Ishikawa (cell line): ENCODE data around the gene KRTAP4-3.

Experiments
- CEBPB ChIP-seq: IDR thresholded peaks from 2 replicates; pipeline ENCODE4 v1.6.1; 2012
- EGR1 ChIP-seq: IDR thresholded peaks from 2 replicates; pipeline ENCODE4 v1.6.1; 2012
- EP300 ChIP-seq: IDR thresholded peaks from 2 replicates; pipeline ENCODE4 v1.6.1; 2012; ENCODE audit warnings: borderline replicate concordance
- FOXM1 ChIP-seq: IDR thresholded peaks from 2 replicates; pipeline ENCODE4 v1.6.1; 2012; ENCODE audit warnings: low read depth, borderline replicate concordance
- MAX ChIP-seq: IDR thresholded peaks from 2 replicates; pipeline ENCODE4 v1.6.1; 2012
- NFIC ChIP-seq: IDR thresholded peaks from 2 replicates; pipeline ENCODE4 v1.6.1; 2012
- RAD21 ChIP-seq: IDR thresholded peaks from 2 replicates; pipeline ENCODE4 v1.6.1; 2012; ENCODE audit warnings: low read depth
- TAF1 ChIP-seq: IDR thresholded peaks from 2 replicates; pipeline ENCODE4 v1.6.1; 2012; ENCODE audit warnings: low read depth, mild to moderate bottlenecking
- TCF12 ChIP-seq: IDR thresholded peaks from 2 replicates; pipeline ENCODE4 v1.6.1; 2012; ENCODE audit warnings: low read depth
- TEAD4 ChIP-seq: IDR thresholded peaks from 2 replicates; pipeline ENCODE4 v1.6.1; 2012
- YY1 ChIP-seq: IDR thresholded peaks from 2 replicates; pipeline ENCODE4 v1.6.1; 2012; ENCODE audit warnings: low read depth
- ZBTB7A ChIP-seq: IDR thresholded peaks from 2 replicates; pipeline ENCODE4 v1.6.1; 2012; ENCODE audit warnings: low read depth
- TF ChIP-seq, protein P1 (sequence below): IDR thresholded peaks from 2 replicates; pipeline ENCODE4 v1.6.1; 2012

GRCh38 chr17:41199421-41200078, 31.5 kb upstream of the KRTAP4-3 start:
- TF ChIP-seq TAF1 (no peak), NFIC (no peak), YY1 (no peak), EP300 (no peak), FOXM1 (no peak), RAD21 (no peak), MAX (no peak), EGR1 (no peak), ZBTB7A (no peak), TEAD4 (no peak), TCF12 (no peak), CEBPB (no peak)
- TF ChIP-seq, protein P1, sequence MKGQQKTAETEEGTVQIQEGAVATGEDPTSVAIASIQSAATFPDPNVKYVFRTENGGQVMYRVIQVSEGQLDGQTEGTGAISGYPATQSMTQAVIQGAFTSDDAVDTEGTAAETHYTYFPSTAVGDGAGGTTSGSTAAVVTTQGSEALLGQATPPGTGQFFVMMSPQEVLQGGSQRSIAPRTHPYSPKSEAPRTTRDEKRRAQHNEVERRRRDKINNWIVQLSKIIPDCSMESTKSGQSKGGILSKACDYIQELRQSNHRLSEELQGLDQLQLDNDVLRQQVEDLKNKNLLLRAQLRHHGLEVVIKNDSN, result no peak
